CD14-positive monocyte (primary cell): ENCODE data around the gene FAM81A. TPM values are rescaled to one million over a fixed set of nuclear protein-coding genes. Genes with fewer than 3 reads are reported as not detected.

Experiments
- DNase-seq, 3 donors: peaks; one replicate each; pipeline ENCODE4 v3.0.0-alpha.2; 2011 to 2022
- H2AFZ ChIP-seq: 2 replicates; pipeline ENCODE4 v1.6.0; 2012; ENCODE audit warnings: mild to moderate bottlenecking, low read depth, low read length, inconsistent platforms; ENCODE audit not compliant: insufficient read depth, poor library complexity, severe bottlenecking
- H3K27ac ChIP-seq, 2 donors: 1 replicate in 1 of 2; 2 replicates in 1 of 2; pipeline ENCODE4 v1.5.1; 2012 to 2013; ENCODE audit warnings: low read length in 2 of 2, control low read depth in 1 of 2, inconsistent platforms in 1 of 2, low read depth in 1 of 2, mild to moderate bottlenecking in 1 of 2
- H3K27me3 ChIP-seq, 2 donors: one replicate each; pipeline versions ENCODE4 v1.6.0 to v1.6.1; 2011 to 2013; ENCODE audit warnings: low read length in 2 of 2; ENCODE audit not compliant: control insufficient read depth in 2 of 2, insufficient read depth in 2 of 2
- H3K36me3 ChIP-seq, 2 donors: replicated peaks in 1 of 2; 1 replicate in 1 of 2; 2 replicates in 1 of 2; pipeline versions ENCODE4 v1.5.1 to v1.6.1; 2012 to 2013; ENCODE audit warnings: low read length in 2 of 2, control low read depth in 1 of 2, inconsistent platforms in 1 of 2, mild to moderate bottlenecking in 1 of 2; ENCODE audit not compliant: insufficient read depth in 2 of 2, control insufficient read depth in 1 of 2
- H3K4me1 ChIP-seq, 2 donors: 1 replicate in 1 of 2; 2 replicates in 1 of 2; pipeline versions ENCODE4 v1.5.1 to v1.6.1; 2012 to 2013; ENCODE audit warnings: low read length in 2 of 2, control low read depth in 1 of 2, inconsistent platforms in 1 of 2, mild to moderate bottlenecking in 1 of 2, moderate library complexity in 1 of 2; ENCODE audit not compliant: insufficient read depth in 2 of 2, control insufficient read depth in 1 of 2
- H3K4me2 ChIP-seq: replicated peaks from 2 replicates; pipeline ENCODE3; 2012; ENCODE audit warnings: low read length, moderate library complexity, mild to moderate bottlenecking; ENCODE audit not compliant: poor library complexity, severe bottlenecking; ENCODE audit errors: extremely low read depth
- H3K4me3 ChIP-seq, 3 experiments: fragments of 200-600 bp in 1 of 3; sonication (generic) in 1 of 3; replicated peaks in 1 of 3; 1 replicate in 2 of 3; 2 replicates in 1 of 3; pipeline ENCODE4 v1.5.1; 2011 to 2013; ENCODE audit warnings: low read length in 3 of 3, mild to moderate bottlenecking in 3 of 3, control low read depth in 2 of 3, low read depth in 2 of 3, inconsistent platforms in 1 of 3, moderate library complexity in 1 of 3
- H3K79me2 ChIP-seq: 2 replicates; pipeline ENCODE4 v1.6.0; 2012; ENCODE audit warnings: mild to moderate bottlenecking, control low read depth, inconsistent platforms, low read length, moderate library complexity; ENCODE audit not compliant: insufficient read depth
- H3K9ac ChIP-seq: 2 replicates; pipeline ENCODE4 v1.6.0; 2017; ENCODE audit warnings: low read length, mild to moderate bottlenecking; ENCODE audit not compliant: insufficient read depth, poor library complexity, severe bottlenecking
- H3K9me3 ChIP-seq, 2 donors: replicated peaks in 1 of 2; 1 replicate in 1 of 2; 2 replicates in 1 of 2; pipeline versions ENCODE4 v1.5.1 to v1.6.1; 2012 to 2013; ENCODE audit warnings: low read length in 2 of 2, control low read depth in 1 of 2; ENCODE audit not compliant: control insufficient read depth in 1 of 2, insufficient read depth in 1 of 2
- H4K20me1 ChIP-seq: 2 replicates; pipeline ENCODE4 v1.6.0; 2012; ENCODE audit warnings: mild to moderate bottlenecking, low read length, control low read depth, moderate library complexity; ENCODE audit not compliant: insufficient read depth
- H3K27ac Mint-ChIP-seq, 7 donors: one replicate each; pipeline ENCODE4 v1.8.0; 2020; ENCODE audit warnings: mild to moderate bottlenecking in 7 of 7, mixed read lengths in 7 of 7, moderate library complexity in 6 of 7, inconsistent platforms in 2 of 7
- H3K27me3 Mint-ChIP-seq, 3 donors: one replicate each; pipeline ENCODE4 v1.8.0; 2021 to 2022; ENCODE audit warnings: low read depth in 3 of 3, mild to moderate bottlenecking in 3 of 3, mixed read lengths in 3 of 3, moderate library complexity in 3 of 3, inconsistent platforms in 1 of 3
- H3K36me3 Mint-ChIP-seq, 2 donors: one replicate each; pipeline ENCODE4 v1.8.0; 2020; ENCODE audit warnings: mixed read lengths in 2 of 2, inconsistent platforms in 1 of 2, mild to moderate bottlenecking in 1 of 2
- H3K4me1 Mint-ChIP-seq: one replicate; pipeline ENCODE4 v1.8.0; 2020; ENCODE audit warnings: mild to moderate bottlenecking, mixed read lengths
- H3K4me3 Mint-ChIP-seq, 2 donors: one replicate each; pipeline ENCODE4 v1.8.0; 2020; ENCODE audit warnings: mild to moderate bottlenecking in 2 of 2, mixed read lengths in 2 of 2, moderate library complexity in 1 of 2
- H3K9me3 Mint-ChIP-seq, 7 donors: one replicate each; pipeline ENCODE4 v1.8.0; 2020 to 2022; ENCODE audit warnings: mixed read lengths in 7 of 7, mild to moderate bottlenecking in 6 of 7, moderate library complexity in 6 of 7, inconsistent platforms in 2 of 7
- WGBS: methylation state at CpG from one replicate; pipeline ENCODE4 v1.1.5; 2013; ENCODE audit warnings: missing lambda C conversion rate; ENCODE audit not compliant: insufficient coverage; 5-methylcytosine and 5-hydroxymethylcytosine counted together
- intact Hi-C, 2 donors: fragments of 100-400 bp; cut with micrococcal nuclease; formaldehyde crosslinking; loops; one replicate each; pipeline versions ENCODE4 v1.15.0 to v1.15.1; 2023
- polyA plus RNA-seq, 3 donors: library from polyadenylated mRNA; depleted of rRNA in 1 of 3; unstranded in 2 of 3; stranded (reverse) in 1 of 3; fragments of 300-500 nt in 2 of 3; fragments of >200 nt in 1 of 3; fragmentation: Illumina TruSeq in 2 of 3; gene quantifications; 1 replicate in 2 of 3; 2 replicates in 1 of 3; pipeline ENCODE4 v1.2.3, GENCODE V29; 2012 to 2021
- TF ChIP-seq, protein P1 (sequence below): fragments of 200-600 bp; IDR thresholded peaks from one replicate; pipeline ENCODE4 v1.8.0; 2022; ENCODE audit warnings: antibody characterized with exemption, mild to moderate bottlenecking

The FAM81A gene
- polyA plus RNA-seq, 3 donors, result 0.40 to 0.66 TPM; not detected in 1

DNA sequence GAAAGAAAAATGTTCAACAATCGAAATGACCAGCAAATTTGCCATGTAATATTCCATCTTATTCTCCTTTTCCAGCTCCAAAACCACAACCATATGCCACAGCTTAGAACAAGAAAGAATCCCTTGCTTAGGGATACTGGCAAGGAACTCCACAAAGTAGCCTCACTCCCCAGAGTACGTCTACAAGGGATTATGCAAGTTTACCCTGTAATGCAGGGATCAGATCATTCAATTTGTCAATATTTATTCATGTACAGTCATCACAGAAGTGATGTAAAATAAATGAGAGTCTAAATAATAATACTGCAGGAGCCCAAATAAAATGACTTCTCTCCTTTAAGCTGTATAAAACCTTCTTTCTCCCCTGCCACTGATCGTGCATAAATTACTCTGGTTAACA is 41.8 kb upstream of the FAM81A start:
- Mint-ChIP-seq H3K4me1 (peaks cover 61% of the 10 kb centered on the region), H3K9me3 (no peaks in the 10 kb centered on the region), H3K36me3 (no peaks in the 10 kb centered on the region), H3K27me3 (peaks cover 0 to 1% (median 0%) of the 10 kb centered on the region in 3 donors), H3K27ac (no peak overlapping the region), H3K4me3 (no peak overlapping the region)
- TF ChIP-seq, protein P1, sequence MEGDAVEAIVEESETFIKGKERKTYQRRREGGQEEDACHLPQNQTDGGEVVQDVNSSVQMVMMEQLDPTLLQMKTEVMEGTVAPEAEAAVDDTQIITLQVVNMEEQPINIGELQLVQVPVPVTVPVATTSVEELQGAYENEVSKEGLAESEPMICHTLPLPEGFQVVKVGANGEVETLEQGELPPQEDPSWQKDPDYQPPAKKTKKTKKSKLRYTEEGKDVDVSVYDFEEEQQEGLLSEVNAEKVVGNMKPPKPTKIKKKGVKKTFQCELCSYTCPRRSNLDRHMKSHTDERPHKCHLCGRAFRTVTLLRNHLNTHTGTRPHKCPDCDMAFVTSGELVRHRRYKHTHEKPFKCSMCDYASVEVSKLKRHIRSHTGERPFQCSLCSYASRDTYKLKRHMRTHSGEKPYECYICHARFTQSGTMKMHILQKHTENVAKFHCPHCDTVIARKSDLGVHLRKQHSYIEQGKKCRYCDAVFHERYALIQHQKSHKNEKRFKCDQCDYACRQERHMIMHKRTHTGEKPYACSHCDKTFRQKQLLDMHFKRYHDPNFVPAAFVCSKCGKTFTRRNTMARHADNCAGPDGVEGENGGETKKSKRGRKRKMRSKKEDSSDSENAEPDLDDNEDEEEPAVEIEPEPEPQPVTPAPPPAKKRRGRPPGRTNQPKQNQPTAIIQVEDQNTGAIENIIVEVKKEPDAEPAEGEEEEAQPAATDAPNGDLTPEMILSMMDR, result no peak
- intact Hi-C loops, result no loop called here
- H3K9me3 ChIP-seq, result no peaks in the 10 kb centered on the region
- no peaks in the 10 kb centered on the region for H3K79me2 ChIP-seq
- no peaks in the 10 kb centered on the region for H4K20me1 ChIP-seq
- H3K27me3 ChIP-seq, result no peaks in the 10 kb centered on the region
- H2AFZ ChIP-seq, result no peak overlapping the region
- H3K27ac ChIP-seq, result no peak overlapping the region
- no peak overlapping the region for H3K4me3 ChIP-seq
- peaks cover 62 to 63% of the 10 kb centered on the region in 2 donors for H3K4me1 ChIP-seq
- WGBS, result 95% methylated on average over 2 of the region's 3 CpGs
- no peaks in the 10 kb centered on the region for H3K36me3 ChIP-seq
- no peak overlapping the region for H3K4me2 ChIP-seq
- no peak for DNase-seq
- H3K9ac ChIP-seq, result no peak overlapping the region

DNA sequence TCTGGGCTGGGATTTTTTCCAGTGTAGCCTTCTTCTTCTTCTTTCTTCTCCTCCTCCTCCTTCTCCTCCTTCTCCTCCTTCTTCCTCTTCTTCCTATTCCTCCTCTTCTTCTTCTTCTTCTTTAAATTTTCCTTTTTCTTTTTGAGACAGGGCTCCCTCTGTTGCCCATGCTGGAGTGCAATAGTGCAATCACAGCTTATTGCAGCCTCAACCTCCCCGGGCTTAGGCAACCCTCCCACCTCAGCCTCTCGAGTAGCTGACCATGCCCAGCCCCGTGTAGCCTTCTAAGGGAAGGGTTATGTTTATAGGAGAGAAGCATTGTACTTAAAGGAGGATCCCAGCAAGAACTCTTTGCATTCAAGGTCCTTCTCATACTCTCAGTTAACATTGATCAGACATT is 41.3 kb upstream of the FAM81A start:
- Histone ChIP-seq H3K9me3 (no peaks in the 10 kb centered on the region), H3K27me3 (no peaks in the 10 kb centered on the region), H3K4me2 (no peak overlapping the region), H3K9ac (no peak overlapping the region), H3K4me1 (peaks cover 62 to 63% of the 10 kb centered on the region in 2 donors), H3K79me2 (no peaks in the 10 kb centered on the region), H4K20me1 (no peaks in the 10 kb centered on the region), H3K4me3 (no peak overlapping the region), H3K36me3 (no peaks in the 10 kb centered on the region), H3K27ac (no peak overlapping the region), H2AFZ (no peak overlapping the region)
- H3K27me3 Mint-ChIP-seq, result peaks cover 0 to 1% (median 0%) of the 10 kb centered on the region in 3 donors
- intact Hi-C loops, result no loop called here
- H3K4me1 Mint-ChIP-seq, result peaks cover 61% of the 10 kb centered on the region
- no peak for DNase-seq
- H3K36me3 Mint-ChIP-seq, result no peaks in the 10 kb centered on the region
- WGBS, result no CpG with 5 or more reads among the region's 3 CpGs
- H3K9me3 Mint-ChIP-seq, result no peaks in the 10 kb centered on the region
- no peak overlapping the region for H3K4me3 Mint-ChIP-seq
- TF ChIP-seq, protein P1, result no peak
- no peak overlapping the region for H3K27ac Mint-ChIP-seq
